Subcutaneous adipose tissue (tissue), 4 donors: ENCODE results near the gene SMOC1. TPM values are rescaled to one million over a fixed set of nuclear protein-coding genes. Genes with fewer than 3 reads are reported as not detected.

ENCODE experiments used
- total RNA-seq, 4 donors: library from RNA; depleted of rRNA; stranded (reverse); fragments of >200 nt; gene quantifications; one replicate each; pipeline ENCODE4 v1.1.0, GENCODE V29; 2016
- TF ChIP-seq, protein P1 (sequence below): fragments of 450-650 bp; IDR thresholded peaks from one replicate; pipeline ENCODE4 v1.5.1; 2016; ENCODE audit warnings: low read depth, mild to moderate bottlenecking, control low read depth, antibody characterized with exemption, moderate library complexity

SMOC1 gene
- total RNA-seq, 4 donors from 2014 or later, result 7.7 to 38.1 (median 29.9) TPM

DNA sequence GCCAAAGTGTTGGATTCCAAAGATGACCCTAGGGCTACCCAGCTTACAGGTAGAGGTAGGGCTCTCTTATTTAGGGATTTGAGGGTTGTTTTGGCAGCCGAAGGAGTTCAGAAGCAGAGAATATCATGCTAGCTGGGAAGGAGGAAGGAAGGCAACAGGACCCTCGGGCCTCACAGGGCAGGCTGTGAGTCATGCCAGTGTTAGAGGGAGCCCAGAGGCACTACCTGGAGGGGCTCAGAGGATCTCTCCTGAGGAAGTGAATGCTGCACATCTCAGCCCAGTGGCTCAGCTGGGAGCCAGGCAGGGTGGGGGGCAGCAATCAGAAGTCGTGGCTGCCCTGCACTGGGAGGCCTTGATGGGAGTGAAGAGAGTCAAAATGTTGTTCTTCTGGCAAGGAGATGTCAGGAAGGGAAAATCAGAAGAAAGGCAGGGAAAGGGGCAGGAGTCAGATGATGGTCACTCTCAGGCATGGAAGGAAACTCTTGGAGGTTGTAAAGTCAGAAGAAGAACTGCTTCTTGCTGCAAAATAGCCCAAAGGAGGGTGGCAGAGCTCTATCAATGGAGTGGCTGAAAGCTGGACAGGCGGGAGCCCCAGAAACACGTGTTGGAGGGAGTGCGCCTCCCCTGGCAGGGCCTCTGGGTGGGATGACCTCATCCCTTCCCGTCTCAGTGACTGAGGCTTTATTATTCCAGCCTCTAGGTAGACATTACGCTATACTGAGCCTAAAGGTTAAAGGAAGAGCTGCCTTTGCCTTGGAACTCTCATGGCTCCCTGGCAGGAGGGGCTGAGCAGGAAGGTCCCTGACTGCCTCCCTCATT, 141.3 kb downstream of the SMOC1 start:
- TF ChIP-seq, protein P1, sequence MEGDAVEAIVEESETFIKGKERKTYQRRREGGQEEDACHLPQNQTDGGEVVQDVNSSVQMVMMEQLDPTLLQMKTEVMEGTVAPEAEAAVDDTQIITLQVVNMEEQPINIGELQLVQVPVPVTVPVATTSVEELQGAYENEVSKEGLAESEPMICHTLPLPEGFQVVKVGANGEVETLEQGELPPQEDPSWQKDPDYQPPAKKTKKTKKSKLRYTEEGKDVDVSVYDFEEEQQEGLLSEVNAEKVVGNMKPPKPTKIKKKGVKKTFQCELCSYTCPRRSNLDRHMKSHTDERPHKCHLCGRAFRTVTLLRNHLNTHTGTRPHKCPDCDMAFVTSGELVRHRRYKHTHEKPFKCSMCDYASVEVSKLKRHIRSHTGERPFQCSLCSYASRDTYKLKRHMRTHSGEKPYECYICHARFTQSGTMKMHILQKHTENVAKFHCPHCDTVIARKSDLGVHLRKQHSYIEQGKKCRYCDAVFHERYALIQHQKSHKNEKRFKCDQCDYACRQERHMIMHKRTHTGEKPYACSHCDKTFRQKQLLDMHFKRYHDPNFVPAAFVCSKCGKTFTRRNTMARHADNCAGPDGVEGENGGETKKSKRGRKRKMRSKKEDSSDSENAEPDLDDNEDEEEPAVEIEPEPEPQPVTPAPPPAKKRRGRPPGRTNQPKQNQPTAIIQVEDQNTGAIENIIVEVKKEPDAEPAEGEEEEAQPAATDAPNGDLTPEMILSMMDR, result no peak

- TF ChIP-seq, protein P1, result no peak
Measured at GRCh38 chr14:70021548-70022220, 142.5 kb downstream of the SMOC1 start.

DNA sequence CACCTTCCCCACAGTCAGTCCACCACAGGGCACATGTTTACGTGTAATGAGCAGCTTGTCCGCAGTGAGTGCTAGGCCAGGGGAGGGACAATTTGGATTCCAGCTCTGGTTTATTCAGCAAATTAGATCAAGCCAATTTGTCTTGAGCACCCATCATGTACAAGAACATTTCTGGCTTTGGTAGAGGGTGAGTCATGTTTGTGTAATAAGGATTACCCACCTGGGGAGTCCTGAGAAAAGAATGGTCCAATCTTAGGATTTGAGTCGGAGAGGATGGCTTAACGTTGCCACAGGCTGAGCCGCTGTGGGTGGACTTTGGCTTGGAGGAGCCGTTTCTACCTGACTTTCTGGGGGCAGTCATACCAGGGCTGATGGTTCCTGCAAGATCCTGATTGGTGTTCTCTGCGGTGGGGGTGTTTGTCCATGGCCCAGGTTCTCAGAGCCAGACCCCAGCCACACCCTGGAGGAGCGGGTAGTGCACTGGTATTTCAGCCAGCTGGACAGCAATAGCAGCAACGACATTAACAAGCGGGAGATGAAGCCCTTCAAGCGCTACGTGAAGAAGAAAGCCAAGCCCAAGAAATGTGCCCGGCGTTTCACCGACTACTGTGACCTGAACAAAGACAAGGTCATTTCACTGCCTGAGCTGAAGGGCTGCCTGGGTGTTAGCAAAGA, 143.7 kb downstream of the SMOC1 start:
- TF ChIP-seq, protein P1, result no peak

- TF ChIP-seq, protein P1, result no peak
Measured at GRCh38 chr14:70023871-70024270, 144.7 kb downstream of the SMOC1 start.

DNA sequence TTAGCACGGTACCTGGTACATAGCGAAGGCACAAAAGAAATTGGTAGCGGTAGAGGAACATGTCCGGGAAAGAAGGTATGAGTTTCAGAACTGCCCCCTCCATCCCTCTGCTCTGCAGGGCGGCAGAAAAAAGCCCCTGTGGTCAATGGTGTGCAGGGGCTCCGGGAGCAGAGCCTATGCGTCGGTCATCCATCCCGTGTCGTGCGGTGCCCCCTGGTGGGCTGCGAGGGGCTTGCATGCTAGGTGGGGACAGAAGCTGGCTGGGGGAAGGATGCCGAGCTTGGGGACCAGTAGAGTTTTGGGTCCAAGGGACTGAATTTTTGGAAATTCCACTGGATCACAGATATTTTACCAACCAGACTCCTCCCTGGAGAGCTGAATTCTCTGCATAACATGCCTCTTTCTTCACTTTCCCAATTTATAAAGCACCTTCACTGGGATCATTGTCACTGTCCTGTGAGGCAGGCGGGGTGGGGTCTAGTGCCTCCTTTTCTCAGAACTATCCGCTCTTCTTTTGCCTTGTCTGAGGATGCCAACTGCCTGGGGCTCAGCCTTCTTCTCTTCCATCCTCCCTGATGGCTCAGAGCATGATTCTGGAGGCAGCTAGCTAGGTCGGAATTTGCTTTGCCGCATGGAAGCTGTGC, 148.7 kb downstream of the SMOC1 start:
- TF ChIP-seq, protein P1, result no peak

DNA sequence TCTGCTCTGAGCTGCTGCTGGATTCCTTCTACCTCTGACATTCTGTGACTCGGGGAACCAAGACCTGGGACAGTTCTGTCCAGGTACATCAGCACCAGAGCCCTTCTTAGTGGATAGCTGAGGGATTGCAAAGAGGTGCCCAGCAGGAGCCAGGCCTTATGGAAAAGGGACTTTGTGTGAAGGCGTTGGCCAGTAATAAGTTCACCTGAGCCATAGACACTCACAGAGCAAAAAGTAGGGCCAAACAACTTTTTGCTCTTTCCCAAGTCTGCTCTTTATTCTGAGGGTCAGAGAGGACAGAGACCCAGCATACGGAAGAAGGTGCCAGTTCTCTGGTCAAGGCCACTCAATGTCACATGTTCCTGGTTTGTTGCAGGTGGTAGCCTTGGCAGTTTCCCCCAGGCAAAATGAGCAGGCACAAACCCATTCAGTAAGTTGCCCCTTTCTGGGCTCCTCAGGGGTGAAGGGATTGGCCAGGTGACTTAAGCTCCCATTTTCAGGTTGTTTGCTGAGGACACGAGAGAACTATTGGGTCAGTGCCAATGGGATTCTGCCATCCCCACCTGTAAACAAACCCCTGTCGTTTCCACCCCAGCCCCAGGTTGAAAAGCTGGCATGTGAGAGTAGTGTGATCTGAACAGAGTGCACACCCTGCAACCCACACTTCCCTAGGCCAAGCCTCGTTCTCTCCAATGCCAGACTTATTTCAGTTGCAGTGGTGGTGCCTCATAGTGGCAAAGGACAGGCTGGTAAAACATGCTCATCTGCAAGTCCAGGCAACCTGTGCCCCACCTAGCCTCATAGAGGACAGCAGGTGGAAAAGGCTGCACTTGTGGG, 150.3 kb downstream of the SMOC1 start:
- TF ChIP-seq, protein P1, result no peak
